Fibroblast of pulmonary artery (primary cell): ENCODE measurements around the gene HS3ST1.
A peak's percentile ranks its signal among the peaks of the same experiment; 100 is the strongest.

Experiments
- DNase-seq: peaks from one replicate; pipeline ENCODE4 v3.0.0-alpha.2; 2010; ENCODE audit warnings: low read depth
- H3K4me3 ChIP-seq: replicated peaks from 2 replicates; pipeline ENCODE4 v1.5.1; 2011; ENCODE audit warnings: low read depth, mild to moderate bottlenecking, control low read depth, low read length, moderate library complexity
- CTCF ChIP-seq: IDR thresholded peaks from 2 replicates; pipeline ENCODE4 v1.5.1; 2011; ENCODE audit warnings: mild to moderate bottlenecking, control low read depth, low read length, inconsistent platforms; ENCODE audit errors: missing control alignments

The HS3ST1 gene

GRCh38 chr4:11455201-11455835 lies 26.6 kb upstream of the HS3ST1 start:
- H3K4me3 ChIP-seq, result no peak overlapping the region
- no peak for DNase-seq
- TF ChIP-seq CTCF, result no peak

GRCh38 chr4:11451716-11452115 lies 23.0 kb upstream of the HS3ST1 start:
- no peak overlapping the region for H3K4me3 ChIP-seq
- TF ChIP-seq CTCF, result no peak
- no peak for DNase-seq

GRCh38 chr4:11446155-11446811 lies 17.6 kb upstream of the HS3ST1 start:
- DNase-seq, result peak; percentile 58
- H3K4me3 ChIP-seq, result no peak overlapping the region
- no peak for TF ChIP-seq CTCF

- no peak for TF ChIP-seq CTCF
- DNase-seq, result no peak
- no peak overlapping the region for H3K4me3 ChIP-seq
These were observed 12.5 kb upstream of the HS3ST1 start for GRCh38 chr4:11441194-11441556.

GRCh38 chr4:11440481-11441193 lies 11.9 kb upstream of the HS3ST1 start:
- no peak overlapping the region for H3K4me3 ChIP-seq
- TF ChIP-seq CTCF, result no peak
- no peak for DNase-seq

GRCh38 chr4:11439836-11440235 lies 11.1 kb upstream of the HS3ST1 start:
- no peak overlapping the region for H3K4me3 ChIP-seq
- no peak for DNase-seq
- no peak for TF ChIP-seq CTCF
